HepG2 (cell line): ENCODE measurements around the gene NPIPA3. TPM values are rescaled to one million over a fixed set of nuclear protein-coding genes. Genes with fewer than 3 reads are reported as not detected.
"Not testable (repeated sequence)": the region's sequence is repeated elsewhere in the genome, so short reads cannot be mapped to it uniquely, and the experiment has no call there.

Source experiments
- ATAC-seq: fragments of 200-7000 bp; cut with Tn5 transposase; 3 replicates; pipeline ENCODE4 v1.9.1; 2020; ENCODE audit warnings: mild to moderate bottlenecking, moderate library complexity
- BruUV-seq: library from RNA; stranded (reverse); fragments of 400-500 nt; replicated peaks from 2 replicates; lab custom pipeline; 2021; lab: Mats Ljungman, UMichigan
- CTCF ChIA-PET: fragments of 300-600 bp; formaldehyde crosslinking; extraction: SDS; loops from one replicate; lab custom pipeline; 2021; ENCODE audit warnings: low total read pairs, inconsistent platforms, low intra/inter-chr PET ratio; lab: Yijun Ruan, JAX
- POLR2A ChIA-PET: fragments of 350-600 bp; sonication (Branson Sonifier 250); formaldehyde crosslinking; loops from one replicate; lab custom pipeline; 2020; ENCODE audit warnings: antibody characterized with exemption, inconsistent platforms; lab: Yijun Ruan, JAX
- DNase-seq: peaks from one replicate; pipeline ENCODE4 v3.0.0-alpha.2; 2015; ENCODE audit warnings: low spot score
- FAIRE-seq: peaks from 3 replicates; lab custom pipeline; 2011; peaks lifted over from hg19 to GRCh38; lab: Jason Lieb, UNC
- H2AFZ ChIP-seq: one replicate; pipeline ENCODE4 v1.6.1; 2011; ENCODE audit warnings: low read length, inconsistent platforms
- H3K27ac ChIP-seq: fragments of 300-600 bp; 3 replicates; pipeline ENCODE4 v1.8.0; 2011; ENCODE audit warnings: mixed run types, mild to moderate bottlenecking, mixed read lengths, low read length, inconsistent platforms; ENCODE audit not compliant: insufficient read depth; ENCODE audit errors: extremely low read length
- H3K27me3 ChIP-seq, 2 experiments: fragments of 200-600 bp in 1 of 2; 2 replicates in 1 of 2; 3 replicates in 1 of 2; pipeline versions ENCODE4 v1.6.0 to v1.8.0; 2011; ENCODE audit warnings: low read length in 2 of 2, mild to moderate bottlenecking in 2 of 2, moderate library complexity in 2 of 2, inconsistent platforms in 1 of 2; ENCODE audit not compliant: insufficient read depth in 2 of 2, control insufficient read depth in 1 of 2
- H3K36me3 ChIP-seq, 2 experiments: fragments of 200-600 bp in 1 of 2; replicated peaks in 1 of 2; 2 replicates in 1 of 2; 3 replicates in 1 of 2; pipeline versions ENCODE4 v1.5.1 to v1.8.0; 2011; ENCODE audit warnings: low read length in 2 of 2, inconsistent platforms in 1 of 2; ENCODE audit not compliant: insufficient read depth in 2 of 2, control insufficient read depth in 1 of 2
- H3K4me1 ChIP-seq: 2 replicates; pipeline ENCODE4 v1.5.1; 2012; ENCODE audit warnings: low read length, inconsistent platforms; ENCODE audit not compliant: insufficient read depth
- H3K4me2 ChIP-seq: 2 replicates; pipeline ENCODE4 v1.6.0; 2011; ENCODE audit warnings: low read depth, low read length, inconsistent platforms
- H3K4me3 ChIP-seq, 3 experiments: fragments of 200-600 bp in 1 of 3; sonication (generic), shearing (Covaris generic) in 1 of 3; replicated peaks in 1 of 3; 2 replicates each; pipeline ENCODE4 v1.5.1; 2011 to 2016; ENCODE audit warnings: low read length in 3 of 3, inconsistent platforms in 2 of 3, low read depth in 2 of 3, mild to moderate bottlenecking in 2 of 3, control low read depth in 1 of 3, mixed read lengths in 1 of 3; ENCODE audit not compliant: insufficient read depth in 1 of 3
- H3K79me2 ChIP-seq: one replicate; pipeline ENCODE4 v1.6.1; 2011; ENCODE audit warnings: low read length, inconsistent platforms; ENCODE audit not compliant: insufficient read depth
- H3K9ac ChIP-seq: 2 replicates; pipeline ENCODE4 v1.6.0; 2011; ENCODE audit warnings: mild to moderate bottlenecking, low read depth, low read length, inconsistent platforms; ENCODE audit not compliant: insufficient read depth
- H3K9me3 ChIP-seq: 2 replicates; pipeline ENCODE4 v1.5.1; 2012; ENCODE audit warnings: mild to moderate bottlenecking, low read length
- H4K20me1 ChIP-seq: 2 replicates; pipeline ENCODE4 v1.6.0; 2011; ENCODE audit warnings: inconsistent platforms, mild to moderate bottlenecking, low read length, moderate library complexity; ENCODE audit not compliant: insufficient read depth
- E2F5 ChIP-seq: sonication (generic); formaldehyde crosslinking; conservative IDR thresholded peaks from 2 replicates; pipeline ENCODE4 v1.4.0; 2020; ENCODE audit warnings: missing genetic modification reagents
- XRCC5 ChIP-seq: fragments of 200-400 bp; formaldehyde crosslinking; optimal IDR thresholded peaks from 2 replicates; pipeline ENCODE3; 2017; ENCODE audit warnings: mild to moderate bottlenecking, low read length
- ZMYM3 ChIP-seq: sonication (generic); formaldehyde crosslinking; IDR thresholded peaks from 2 replicates; pipeline ENCODE4 v1.5.1; 2020; ENCODE audit warnings: mild to moderate bottlenecking, missing genetic modification reagents
- ZNF121 ChIP-seq: sonication (generic); formaldehyde crosslinking; IDR thresholded peaks from 2 replicates; pipeline ENCODE4 v1.5.0; 2020; ENCODE audit warnings: mild to moderate bottlenecking, missing genetic modification reagents
- ZNF629 ChIP-seq: sonication (generic); formaldehyde crosslinking; conservative IDR thresholded peaks from 2 replicates; pipeline ENCODE4 v1.5.0; 2020; ENCODE audit warnings: missing genetic modification reagents
- ZNF770 ChIP-seq: sonication (generic); formaldehyde crosslinking; IDR thresholded peaks from 2 replicates; pipeline ENCODE4 v1.5.0; 2020; ENCODE audit warnings: mild to moderate bottlenecking, missing genetic modification reagents
- ZNF775 ChIP-seq: sonication (generic); formaldehyde crosslinking; IDR thresholded peaks from 2 replicates; pipeline ENCODE4 v1.4.0; 2020; ENCODE audit warnings: missing genetic modification reagents, mild to moderate bottlenecking, moderate library complexity, borderline replicate concordance
- WGBS: methylation state at CpG from one replicate; pipeline ENCODE4 v1.1.6; 2017; ENCODE audit warnings: low lambda C conversion rate; 5-methylcytosine and 5-hydroxymethylcytosine counted together
- in situ Hi-C: cut with HindIII; loops from 2 replicates; pipeline ENCODE4 v1.10.0; 2017; ENCODE audit warnings: low pct_unique_long_range_greater_than_20kb; ENCODE audit not compliant: extremely low pct_ligation_motif_present
- intact Hi-C: fragments of 100-400 bp; cut with micrococcal nuclease; formaldehyde crosslinking; loops from one replicate; pipeline ENCODE4 v1.10.0; 2022; ENCODE audit not compliant: unreplicated experiment
- polyA plus RNA-seq, 8 experiments: library from polyadenylated mRNA; depleted of rRNA in 3 of 8; stranded (reverse) in 7 of 8; unstranded in 1 of 8; fragments of >200 nt; fragmentation: Illumina TruSeq in 4 of 8; extraction: Trizol in 4 of 8; gene quantifications; 2 replicates each; pipeline versions ENCODE4 v1.2.1 to v1.2.3, GENCODE V29; 2011 to 2016; ENCODE audit warnings: low read depth in 4 of 8, missing spikeins in 1 of 8, mixed read lengths in 1 of 8; ENCODE audit not compliant: insufficient read depth in 1 of 8
- total RNA-seq, 5 experiments: library from RNA; depleted of rRNA; stranded (reverse); fragments of >200 nt; fragmentation: Illumina TruSeq; extraction: Trizol; gene quantifications; 2 replicates each; pipeline ENCODE4 v1.2.3, GENCODE V29; 2016; ENCODE audit warnings: low read depth in 1 of 5

Gene NPIPA3
- total and polyA plus RNA-seq, 2 of the 13 experiments (the other 11 are each of a cell fraction or from before 2014, with no cell fraction given) = 0.71 to 1.3 TPM

- H3K9me3 ChIP-seq, H2AFZ ChIP-seq, FAIRE-seq, H3K27ac ChIP-seq, DNase-seq, H3K27me3 ChIP-seq, ATAC-seq, H3K4me1 ChIP-seq, intact Hi-C loops, POLR2A ChIA-PET, H3K4me3 ChIP-seq, in situ Hi-C loops, H3K79me2 ChIP-seq, CTCF ChIA-PET, H3K9ac ChIP-seq, H3K36me3 ChIP-seq, H3K4me2 ChIP-seq, H4K20me1 ChIP-seq, BruUV-seq: not testable (repeated sequence)
- 44% methylated on average over 7 of the region's 7 CpGs for WGBS
- peak; percentile 78 for TF ChIP-seq ZNF121
- TF ChIP-seq ZMYM3 (CRISPR knock-in tag) = peak; percentile 37; the same call in 1 of the 2 replicates
- peak; percentile 39; the same call in 1 of the 2 replicates for TF ChIP-seq ZNF770
- 0 out of 2 replicates have a peak, but pooled peaks have one; percentile 4 for TF ChIP-seq E2F5
Observed at GRCh38 chr16:14680396-14680795, 22.8 kb upstream of the NPIPA3 start.

GRCh38 chr16:14681115-14681514 is 22.1 kb upstream of the NPIPA3 start:
- H3K4me3 ChIP-seq = no peak overlapping the region
- TF ChIP-seq ZNF629 (CRISPR knock-in tag) = peak; percentile 82
- no peak for TF ChIP-seq ZNF775
- TF ChIP-seq XRCC5 = no peak
- TF ChIP-seq, all 625 proteins: peak for 1
- ChIA-PET POLR2A (no interaction called here), CTCF (no interaction called here)
- 47% methylated on average over 4 of the region's 4 CpGs for WGBS
- Histone ChIP-seq H3K27me3 (0 out of 5 replicates have a peak, but pooled peaks cover 0 to 4% of the 10 kb centered on the region in 2 experiments), H3K4me1 (no peaks in the 10 kb centered on the region), H3K79me2 (no peaks in the 10 kb centered on the region), H2AFZ (no peak overlapping the region), H3K9me3 (no peaks in the 10 kb centered on the region), H3K9ac (no peak overlapping the region), H3K27ac (no peak overlapping the region), H4K20me1 (no peaks in the 10 kb centered on the region), H3K4me2 (no peak overlapping the region), H3K36me3 (no peaks in the 10 kb centered on the region)
- DNase-seq (no peak), FAIRE-seq (no peak), ATAC-seq (no peak)
- in situ Hi-C loops = no loop called here
- no TSS peak for BruUV-seq
- intact Hi-C loops = no loop called here
